SK-N-SH (cell line): ENCODE results near the gene MAN2A2. TPM values are rescaled to one million over a fixed set of nuclear protein-coding genes. Genes with fewer than 3 reads are reported as not detected.

Source experiments
- CTCF ChIA-PET: fragments of 300-600, 350-600 bp; formaldehyde crosslinking; extraction: SDS; loops from one replicate; lab custom pipeline; 2021; lab: Yijun Ruan, JAX
- POLR2A ChIA-PET: fragments of 350-600 bp; sonication (Branson Sonifier 250); formaldehyde crosslinking; extraction: SDS; loops from one replicate; lab custom pipeline; 2020; ENCODE audit warnings: antibody characterized with exemption, inconsistent platforms; lab: Yijun Ruan, JAX
- DNase-seq: peaks from one replicate; pipeline ENCODE4 v3.0.0; 2012
- H2AFZ ChIP-seq: fragments of 200-600 bp; sonication (generic); 2 replicates; pipeline ENCODE4 v1.8.1; 2016; ENCODE audit warnings: antibody characterized with exemption, mild to moderate bottlenecking, low read depth
- H3F3A ChIP-seq: fragments of 200-600 bp; sonication (generic); replicated peaks from 2 replicates; pipeline ENCODE3; 2016; ENCODE audit warnings: antibody characterized with exemption, mild to moderate bottlenecking; ENCODE audit not compliant: insufficient read depth
- H3K27ac ChIP-seq, 2 experiments: fragments of 200-500 bp in 1 of 2; fragments of 200-600 bp in 1 of 2; sonication (Bioruptor generic) in 1 of 2; sonication (generic), shearing (Covaris generic) in 1 of 2; 2 replicates each; pipeline versions ENCODE4 v1.5.1 to v1.6.1; 2014 to 2016; ENCODE audit warnings: low read depth in 2 of 2, inconsistent platforms in 1 of 2, low read length in 1 of 2, mild to moderate bottlenecking in 1 of 2, mixed read lengths in 1 of 2
- H3K27me3 ChIP-seq: fragments of 200-600 bp; sonication (generic), shearing (Covaris generic); 2 replicates; pipeline ENCODE4 v1.6.1; 2016; ENCODE audit warnings: mixed run types; ENCODE audit not compliant: insufficient read depth
- H3K36me3 ChIP-seq, 2 experiments: fragments of 200-500 bp in 1 of 2; fragments of 200-600 bp in 1 of 2; sonication (Bioruptor generic) in 1 of 2; sonication (generic) in 1 of 2; replicated peaks in 1 of 2; 2 replicates each; pipeline versions ENCODE3 to v1.5.1; 2014 to 2016; ENCODE audit warnings: low read length in 1 of 2, mild to moderate bottlenecking in 1 of 2; ENCODE audit not compliant: insufficient read depth in 2 of 2, control insufficient read depth in 1 of 2
- H3K4me1 ChIP-seq, 2 experiments: fragments of 200-500 bp in 1 of 2; fragments of 200-600 bp in 1 of 2; sonication (Bioruptor generic) in 1 of 2; sonication (generic), shearing (Covaris generic) in 1 of 2; 2 replicates each; pipeline versions ENCODE4 v1.5.1 to v1.6.1; 2014 to 2016; ENCODE audit warnings: low read depth in 1 of 2, low read length in 1 of 2, mixed run types in 1 of 2; ENCODE audit not compliant: insufficient read depth in 2 of 2, control insufficient read depth in 1 of 2
- H3K4me2 ChIP-seq: fragments of 200-600 bp; sonication (generic), shearing (Covaris generic); 2 replicates; pipeline ENCODE4 v1.6.1; 2017; ENCODE audit warnings: mixed run types
- H3K4me3 ChIP-seq, 2 experiments: fragments of 200-500 bp in 1 of 2; fragments of 200-600 bp in 1 of 2; sonication (Bioruptor generic) in 1 of 2; sonication (generic), shearing (Covaris generic) in 1 of 2; 2 replicates each; pipeline versions ENCODE4 v1.5.1 to v1.8.1; 2014 to 2016; ENCODE audit warnings: low read depth in 2 of 2, inconsistent platforms in 1 of 2, low read length in 1 of 2, mild to moderate bottlenecking in 1 of 2, mixed read lengths in 1 of 2, moderate library complexity in 1 of 2
- H3K79me2 ChIP-seq: fragments of 200-600 bp; sonication (generic); 2 replicates; pipeline ENCODE4 v1.8.1; 2017; ENCODE audit warnings: mild to moderate bottlenecking; ENCODE audit not compliant: insufficient read depth
- H3K9ac ChIP-seq: fragments of 200-600 bp; sonication (generic); 2 replicates; pipeline ENCODE4 v1.6.1; 2017; ENCODE audit warnings: mixed run types
- H3K9me2 ChIP-seq: fragments of 200-600 bp; sonication (generic); 2 replicates; pipeline ENCODE4 v1.6.1; 2017; ENCODE audit warnings: mixed run types
- H3K9me3 ChIP-seq: fragments of 200-600 bp; sonication (generic); 2 replicates; pipeline ENCODE4 v1.6.1; 2017; ENCODE audit warnings: mixed run types, mild to moderate bottlenecking, moderate library complexity
- H4K20me1 ChIP-seq: fragments of 200-600 bp; sonication (generic); 2 replicates; pipeline ENCODE4 v1.6.1; 2017; ENCODE audit warnings: mild to moderate bottlenecking, mixed run types; ENCODE audit not compliant: insufficient read depth
- CHD2 ChIP-seq: fragments of 150-350 bp; IDR thresholded peaks from 2 replicates; pipeline ENCODE4 v1.6.1; 2018; ENCODE audit warnings: low read length; ENCODE audit not compliant: partially characterized antibody
- CTCF ChIP-seq: fragments of 200-600 bp; sonication (generic); IDR thresholded peaks from 2 replicates; pipeline ENCODE4 v1.6.1; 2017; ENCODE audit warnings: antibody characterized with exemption, mild to moderate bottlenecking, moderate library complexity
- ELF1 ChIP-seq: IDR thresholded peaks from 2 replicates; pipeline ENCODE4 v1.4.0; 2012
- EP300 ChIP-seq, 2 experiments: IDR thresholded peaks; 2 replicates each; pipeline versions ENCODE4 v1.4.0 to v1.6.1; 2012; ENCODE audit warnings: borderline replicate concordance in 1 of 2, low read depth in 1 of 2, low read length in 1 of 2
- EZH2phosphoT487 ChIP-seq: fragments of 200-600 bp; sonication (generic); IDR thresholded peaks from 2 replicates; pipeline ENCODE4 v1.6.1; 2017; ENCODE audit warnings: low read depth, mixed run types, mild to moderate bottlenecking, antibody characterized with exemption, moderate library complexity, borderline replicate concordance
- FOSL2 ChIP-seq: IDR thresholded peaks from 2 replicates; pipeline ENCODE4 v1.4.0; 2012; ENCODE audit warnings: low read depth, mild to moderate bottlenecking, moderate library complexity, borderline replicate concordance
- FOXJ3 ChIP-seq: sonication (generic); formaldehyde crosslinking; IDR thresholded peaks from 2 replicates; pipeline ENCODE4 v1.5.1; 2020; ENCODE audit warnings: mild to moderate bottlenecking, missing genetic modification reagents
- FOXM1 ChIP-seq: IDR thresholded peaks from 2 replicates; pipeline ENCODE4 v1.4.0; 2012; ENCODE audit warnings: low read depth, mild to moderate bottlenecking
- GATA2 ChIP-seq: sonication (generic); formaldehyde crosslinking; IDR thresholded peaks from 2 replicates; pipeline ENCODE4 v1.5.0; 2020; ENCODE audit warnings: mild to moderate bottlenecking, missing genetic modification reagents
- MAX ChIP-seq: IDR thresholded peaks from 2 replicates; pipeline ENCODE4 v1.4.0; 2012; ENCODE audit warnings: low read depth
- MXI1 ChIP-seq: IDR thresholded peaks from 2 replicates; pipeline ENCODE4 v1.6.1; 2012; ENCODE audit warnings: mild to moderate bottlenecking, low read depth, low read length, improper control_type of control experiment
- NRF1 ChIP-seq: IDR thresholded peaks from 2 replicates; pipeline ENCODE4 v1.6.1; 2012; ENCODE audit warnings: low read depth, mild to moderate bottlenecking, low read length
- PBX3 ChIP-seq: IDR thresholded peaks from 2 replicates; pipeline ENCODE4; 2012
- POLR2AphosphoS5 ChIP-seq: IDR thresholded peaks from 2 replicates; pipeline ENCODE4 v1.6.1; 2012; ENCODE audit warnings: low read depth, low read length
- RAD21 ChIP-seq: IDR thresholded peaks from 2 replicates; pipeline ENCODE4 v1.6.1; 2012; ENCODE audit warnings: mild to moderate bottlenecking, low read length
- RCOR1 ChIP-seq: fragments of 150-350 bp; IDR thresholded peaks from 2 replicates; pipeline ENCODE4 v1.6.1; 2017; ENCODE audit warnings: antibody characterized with exemption, low read length
- SMC3 ChIP-seq: IDR thresholded peaks from 2 replicates; pipeline ENCODE4 v1.6.1; 2012; ENCODE audit warnings: low read depth, low read length, improper control_type of control experiment
- TAF1 ChIP-seq: IDR thresholded peaks from 2 replicates; pipeline ENCODE4 v1.6.1; 2012; ENCODE audit warnings: low read depth, mild to moderate bottlenecking, low read length, moderate library complexity, borderline replicate concordance
- TCF12 ChIP-seq: IDR thresholded peaks from 2 replicates; pipeline ENCODE4 v1.4.0; 2012
- WGBS: methylation state at CpG from one replicate; pipeline ENCODE4 v1.1.6; 2017; ENCODE audit warnings: low lambda C conversion rate; 5-methylcytosine and 5-hydroxymethylcytosine counted together
- polyA plus RNA-seq, 3 experiments: library from polyadenylated mRNA; depleted of rRNA; stranded (reverse); fragments of >200 nt; gene quantifications; 2 replicates each; pipeline ENCODE4 v1.2.3, GENCODE V29; 2012
- TF ChIP-seq, protein P1 (sequence below): fragments of 150-350 bp; IDR thresholded peaks from 2 replicates; pipeline ENCODE4 v1.6.1; 2016; ENCODE audit warnings: mild to moderate bottlenecking, low read depth, low read length
- TF ChIP-seq, protein P2 (sequence below): IDR thresholded peaks from 2 replicates; pipeline ENCODE4 v1.4.0; 2012; ENCODE audit warnings: low read depth, borderline replicate concordance

MAN2A2 gene
- polyA plus RNA-seq, 1 of the 3 experiments (the other 2 are of a cell fraction) = 35.0 TPM

DNA sequence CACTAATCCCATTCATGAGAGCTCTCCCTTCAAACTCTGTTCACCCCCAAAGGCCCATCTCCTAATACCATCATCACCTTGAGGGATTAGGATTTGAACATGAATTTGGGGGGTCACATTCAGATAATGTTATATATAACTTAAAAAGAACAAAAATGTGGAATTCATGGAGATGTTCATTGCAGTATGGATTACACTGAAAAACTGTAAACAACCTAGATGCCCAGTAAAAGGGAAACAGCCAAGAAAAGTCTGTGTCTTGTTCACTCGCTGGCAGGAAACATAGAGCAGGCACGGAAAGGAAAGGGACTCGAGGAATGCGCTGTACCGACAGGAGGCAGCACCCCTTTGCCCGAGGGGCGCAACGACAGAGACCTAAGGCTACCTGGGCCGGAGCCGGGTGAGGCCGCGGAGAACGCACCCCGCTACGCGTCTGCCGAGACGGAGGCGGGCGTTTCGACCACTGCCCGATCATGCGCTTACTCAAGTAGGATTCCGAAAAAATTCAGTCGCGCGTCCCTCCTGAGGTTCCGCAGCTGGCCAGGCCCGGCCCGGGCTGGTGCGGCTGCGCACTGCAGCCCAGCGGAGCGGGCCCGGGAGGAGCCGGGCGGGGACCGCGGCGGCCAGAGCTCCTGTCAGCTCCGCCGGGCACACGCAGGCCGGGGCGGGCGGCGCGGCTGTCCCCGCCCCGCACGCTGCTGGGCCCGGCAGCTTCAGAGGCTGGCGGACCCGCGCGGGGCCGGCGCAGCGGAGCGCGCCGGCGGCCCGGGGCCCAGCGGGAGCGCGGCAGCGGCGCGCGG, 862 bp upstream of the MAN2A2 start:
- no peak for TF ChIP-seq FOXM1
- TF ChIP-seq, protein P1, sequence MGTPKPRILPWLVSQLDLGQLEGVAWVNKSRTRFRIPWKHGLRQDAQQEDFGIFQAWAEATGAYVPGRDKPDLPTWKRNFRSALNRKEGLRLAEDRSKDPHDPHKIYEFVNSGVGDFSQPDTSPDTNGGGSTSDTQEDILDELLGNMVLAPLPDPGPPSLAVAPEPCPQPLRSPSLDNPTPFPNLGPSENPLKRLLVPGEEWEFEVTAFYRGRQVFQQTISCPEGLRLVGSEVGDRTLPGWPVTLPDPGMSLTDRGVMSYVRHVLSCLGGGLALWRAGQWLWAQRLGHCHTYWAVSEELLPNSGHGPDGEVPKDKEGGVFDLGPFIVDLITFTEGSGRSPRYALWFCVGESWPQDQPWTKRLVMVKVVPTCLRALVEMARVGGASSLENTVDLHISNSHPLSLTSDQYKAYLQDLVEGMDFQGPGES = no peak
- TF ChIP-seq, protein P2, sequence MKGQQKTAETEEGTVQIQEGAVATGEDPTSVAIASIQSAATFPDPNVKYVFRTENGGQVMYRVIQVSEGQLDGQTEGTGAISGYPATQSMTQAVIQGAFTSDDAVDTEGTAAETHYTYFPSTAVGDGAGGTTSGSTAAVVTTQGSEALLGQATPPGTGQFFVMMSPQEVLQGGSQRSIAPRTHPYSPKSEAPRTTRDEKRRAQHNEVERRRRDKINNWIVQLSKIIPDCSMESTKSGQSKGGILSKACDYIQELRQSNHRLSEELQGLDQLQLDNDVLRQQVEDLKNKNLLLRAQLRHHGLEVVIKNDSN = no peak
- TF ChIP-seq FOXJ3 = no peak
- peak; percentile 44 for TF ChIP-seq SMC3
- no peak for TF ChIP-seq EP300 (IDR thresholded peaks at IDR 0.05; ENCODE audit: borderline replicate concordance in 1 of 2, low read depth in 1 of 2, low read length in 1 of 2)
- no peak; the same call in 1 of the 2 replicates for TF ChIP-seq TAF1
- peak; percentile 81 for TF ChIP-seq NRF1
- peak; percentile 73 for TF ChIP-seq CTCF
- no peak for TF ChIP-seq FOSL2
- no peak for TF ChIP-seq EZH2phosphoT487
- no peak for TF ChIP-seq ELF1
- TF ChIP-seq RAD21 = peak; percentile 34; the same call in 1 of the 2 replicates
- peak; percentile 44 for TF ChIP-seq CHD2
- TF ChIP-seq RCOR1 = peak; percentile 47; the same call in 1 of the 2 replicates
- TF ChIP-seq GATA2 (CRISPR knock-in tag) = no peak
- peak; percentile 55 for TF ChIP-seq POLR2AphosphoS5
- peak; percentile 70 for TF ChIP-seq MXI1
- TF ChIP-seq MAX = peak; percentile 60
- peak; percentile 23; the same call in 1 of the 2 replicates for TF ChIP-seq TCF12
- TF ChIP-seq PBX3 = no peak

More for the DNA sequence above, 862 bp upstream of the MAN2A2 start:
- Histone ChIP-seq H3K9ac (peak overlapping the region; percentile 61), H3K27ac (peak overlapping the region; percentile 62 to 92), H3K36me3 (peaks cover 0 to 21% of the 10 kb centered on the region in 2 experiments), H3K4me2 (peak overlapping the region; percentile 76), H3K79me2 (no peaks in the 10 kb centered on the region), H3K9me2 (no peaks in the 10 kb centered on the region), H4K20me1 (no peaks in the 10 kb centered on the region), H3F3A (peaks cover 10% of the 10 kb centered on the region), H3K27me3 (no peaks in the 10 kb centered on the region), H3K4me1 (peaks cover 3 to 11% of the 10 kb centered on the region in 2 experiments; a peak in 2 of 4 replicates), H2AFZ (peak overlapping the region; percentile 92), H3K4me3 (peak overlapping the region; percentile 68 to 91), H3K9me3 (no peaks in the 10 kb centered on the region)
- ChIA-PET POLR2A (interaction anchor here (0.5 to 1.2 kb wide), 6 partner anchors 9 to 743 kb away, joined by 3 to 9 read pairs (median 3); partner anchors contain the start of genes FES, HDDC3 and UNC45A), CTCF (interaction anchor here (0.6 to 7.5 kb wide), 15 partner anchors 8 to 1237 kb away, joined by 3 to 121 read pairs (median 4); partner anchors contain the start of genes HDDC3 and UNC45A)
- DNase-seq = peak; percentile 99
- 2% methylated on average over 13 of the region's 71 CpGs for WGBS
